ENCODE results near the gene RARRES1.
A peak's percentile ranks its signal among the peaks of the same experiment; 100 is the strongest.

Gene RARRES1

DNA sequence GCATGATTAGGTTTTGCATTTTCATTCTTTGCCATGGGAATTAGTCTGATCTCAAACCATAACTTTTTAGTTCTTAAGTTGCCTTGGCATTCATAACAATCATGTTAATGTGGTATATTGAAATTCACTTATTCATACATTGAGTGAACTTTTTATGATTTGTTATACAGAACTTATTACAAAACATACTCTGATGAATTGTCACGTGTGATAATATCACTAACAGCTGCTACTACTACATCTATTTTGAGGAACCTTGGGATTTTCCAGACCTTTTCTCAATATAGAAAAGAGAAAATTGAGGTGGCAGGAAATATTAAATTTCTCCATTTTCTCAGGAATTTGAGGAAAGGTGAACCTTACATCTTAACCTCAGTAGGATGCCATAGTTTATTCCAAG is 69.0 kb downstream of the RARRES1 start:
- no peak overlapping the region for H3K4me3 ChIP-seq (ENCODE audit: low read depth, low read length)
- TF ChIP-seq, protein P1, sequence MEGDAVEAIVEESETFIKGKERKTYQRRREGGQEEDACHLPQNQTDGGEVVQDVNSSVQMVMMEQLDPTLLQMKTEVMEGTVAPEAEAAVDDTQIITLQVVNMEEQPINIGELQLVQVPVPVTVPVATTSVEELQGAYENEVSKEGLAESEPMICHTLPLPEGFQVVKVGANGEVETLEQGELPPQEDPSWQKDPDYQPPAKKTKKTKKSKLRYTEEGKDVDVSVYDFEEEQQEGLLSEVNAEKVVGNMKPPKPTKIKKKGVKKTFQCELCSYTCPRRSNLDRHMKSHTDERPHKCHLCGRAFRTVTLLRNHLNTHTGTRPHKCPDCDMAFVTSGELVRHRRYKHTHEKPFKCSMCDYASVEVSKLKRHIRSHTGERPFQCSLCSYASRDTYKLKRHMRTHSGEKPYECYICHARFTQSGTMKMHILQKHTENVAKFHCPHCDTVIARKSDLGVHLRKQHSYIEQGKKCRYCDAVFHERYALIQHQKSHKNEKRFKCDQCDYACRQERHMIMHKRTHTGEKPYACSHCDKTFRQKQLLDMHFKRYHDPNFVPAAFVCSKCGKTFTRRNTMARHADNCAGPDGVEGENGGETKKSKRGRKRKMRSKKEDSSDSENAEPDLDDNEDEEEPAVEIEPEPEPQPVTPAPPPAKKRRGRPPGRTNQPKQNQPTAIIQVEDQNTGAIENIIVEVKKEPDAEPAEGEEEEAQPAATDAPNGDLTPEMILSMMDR (IDR thresholded peaks at IDR 0.05; ENCODE audit: borderline replicate concordance, insufficient read depth, low read depth, low read length), result no peak

DNA sequence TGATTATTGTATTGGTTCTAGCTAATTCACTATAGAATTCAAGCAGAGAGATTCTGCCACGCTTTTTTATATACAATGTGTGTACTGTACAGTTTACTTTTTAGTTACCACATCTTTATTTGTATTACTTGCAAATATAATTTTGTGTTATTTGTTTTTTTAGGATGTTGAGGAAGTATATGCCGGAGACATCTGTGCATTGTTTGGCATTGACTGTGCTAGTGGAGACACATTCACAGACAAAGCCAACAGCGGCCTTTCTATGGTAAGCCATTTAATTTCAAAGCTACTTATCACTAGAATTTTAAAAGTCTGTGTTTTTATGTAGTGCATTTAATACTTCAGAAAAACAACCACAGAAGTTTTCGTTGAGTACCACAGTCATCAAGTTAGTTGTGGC is 71.5 kb downstream of the RARRES1 start:
- TF ChIP-seq, protein P1 (IDR thresholded peaks at IDR 0.05; ENCODE audit: borderline replicate concordance, insufficient read depth, low read depth, low read length), result no peak
- no peak overlapping the region for H3K4me3 ChIP-seq (ENCODE audit: low read depth, low read length)

DNA sequence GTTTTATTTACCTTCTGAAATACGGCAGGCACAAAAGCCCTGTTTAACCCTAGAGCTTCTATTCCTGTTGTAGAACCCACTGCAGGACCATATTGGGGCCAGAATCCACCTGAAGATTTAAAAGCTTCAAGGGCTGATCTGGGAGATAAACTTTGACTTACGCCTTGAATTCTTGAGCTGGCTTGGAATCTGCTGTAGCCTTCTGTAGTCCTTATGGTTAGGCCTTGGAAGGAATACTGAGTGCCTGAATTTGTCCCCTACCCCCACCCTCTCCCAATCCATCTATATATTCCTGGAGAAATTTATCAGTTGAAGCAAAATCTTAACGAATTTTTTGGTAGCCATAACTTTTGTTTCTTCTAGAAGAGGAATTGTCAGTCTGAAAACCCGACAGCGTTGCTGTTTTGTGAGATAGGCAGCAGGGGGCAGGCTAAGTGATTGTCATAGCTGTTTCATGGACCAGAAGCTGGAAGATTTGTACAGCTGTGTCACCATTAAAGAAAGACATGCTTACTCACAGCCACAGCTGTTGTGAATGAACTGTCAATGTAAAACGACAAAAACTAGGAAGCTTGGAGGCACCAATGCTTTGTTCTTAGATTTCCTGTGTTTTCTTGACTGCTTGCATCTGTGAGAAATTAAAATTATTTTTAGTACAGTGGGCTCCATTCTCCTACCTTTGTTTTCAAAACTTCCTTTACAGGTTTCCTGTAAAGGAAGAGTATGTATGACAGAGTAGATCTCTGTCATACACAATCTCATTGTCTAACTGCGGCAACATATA is 72.6 kb downstream of the RARRES1 start:
- H3K4me3 ChIP-seq (ENCODE audit: low read depth, low read length), result no peak overlapping the region
- TF ChIP-seq, protein P1 (IDR thresholded peaks at IDR 0.05; ENCODE audit: borderline replicate concordance, insufficient read depth, low read depth, low read length), result peak; percentile 64; the same call in 1 of the 2 replicates

DNA sequence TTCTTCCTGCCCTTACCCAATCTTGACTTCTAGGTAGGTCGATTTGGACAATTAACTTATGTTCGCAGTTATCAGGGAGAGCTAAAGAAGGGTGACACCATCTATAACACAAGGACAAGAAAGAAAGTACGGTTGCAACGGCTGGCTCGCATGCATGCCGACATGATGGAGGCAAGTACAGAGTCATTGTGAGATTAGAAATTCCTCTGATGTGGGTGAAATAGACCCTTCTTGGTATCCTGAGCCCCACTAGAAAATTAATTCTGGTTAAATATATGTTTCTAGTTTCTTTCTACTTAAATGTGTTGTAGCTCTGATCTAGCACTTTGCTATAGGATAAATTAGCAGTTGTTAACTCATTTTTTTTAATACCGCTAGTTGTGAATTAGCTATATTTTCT is 73.4 kb downstream of the RARRES1 start:
- TF ChIP-seq, protein P1 (IDR thresholded peaks at IDR 0.05; ENCODE audit: borderline replicate concordance, insufficient read depth, low read depth, low read length), result no peak
- H3K4me3 ChIP-seq (ENCODE audit: low read depth, low read length), result no peak overlapping the region

DNA sequence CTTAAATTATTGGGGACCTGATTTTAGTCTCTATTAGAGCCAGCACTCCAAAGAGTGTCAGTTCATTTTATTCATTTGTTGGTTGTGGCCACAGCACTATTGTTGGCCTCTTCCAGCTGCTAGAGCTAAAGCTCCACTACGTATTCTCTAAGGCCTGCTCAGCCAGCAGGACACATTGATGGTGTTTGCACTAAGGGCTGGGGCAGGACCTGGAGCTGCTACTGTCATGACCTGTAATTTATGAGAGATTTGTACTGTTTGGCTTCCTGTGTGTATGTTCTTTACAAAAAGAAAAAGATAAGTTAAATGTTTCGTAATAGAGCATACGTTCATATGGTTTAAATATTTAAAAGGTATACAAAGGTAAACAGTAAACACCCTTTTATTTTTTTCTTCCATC is 79.8 kb downstream of the RARRES1 start:
- TF ChIP-seq, protein P1 (IDR thresholded peaks at IDR 0.05; ENCODE audit: borderline replicate concordance, insufficient read depth, low read depth, low read length), result no peak
- H3K4me3 ChIP-seq (ENCODE audit: low read depth, low read length), result no peak overlapping the region

DNA sequence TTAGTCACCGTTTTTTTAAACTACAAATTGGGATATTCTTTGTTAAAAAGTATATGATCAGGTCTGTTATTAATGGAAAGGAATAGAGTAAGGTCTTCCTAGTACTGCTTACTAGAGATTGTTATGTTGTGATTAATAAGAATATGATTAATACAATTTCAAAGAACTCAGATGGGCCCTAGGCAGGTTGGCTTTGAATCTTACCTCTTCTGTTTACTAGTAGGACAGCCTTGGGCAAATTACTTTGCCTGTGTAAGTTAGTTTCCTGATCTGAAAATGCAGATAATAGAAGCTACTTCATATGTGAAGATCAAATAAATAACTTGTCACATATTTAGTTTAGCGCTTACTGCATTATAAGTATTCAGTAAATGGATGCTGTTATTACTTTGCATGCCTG is 81.1 kb downstream of the RARRES1 start:
- TF ChIP-seq, protein P1 (IDR thresholded peaks at IDR 0.05; ENCODE audit: borderline replicate concordance, insufficient read depth, low read depth, low read length), result no peak

DNA sequence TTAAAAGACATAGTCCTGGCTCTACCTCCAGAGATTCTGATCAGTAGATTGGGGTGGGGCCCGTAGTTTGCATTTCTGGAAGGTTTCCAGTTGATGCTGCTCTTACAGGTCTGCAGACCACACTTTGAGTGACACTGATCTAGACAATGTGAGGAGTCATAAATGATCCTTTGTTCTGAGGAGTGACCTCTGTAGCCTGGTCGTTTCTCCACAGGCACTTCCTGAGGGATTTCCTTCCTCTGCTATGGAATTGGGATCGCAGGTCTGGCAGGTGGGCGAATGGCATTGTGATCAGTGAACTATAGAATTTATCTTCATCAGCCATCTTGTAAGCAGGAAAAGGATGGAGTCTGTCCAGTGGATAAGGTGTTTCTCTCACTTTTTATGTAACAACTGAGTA is 82.5 kb downstream of the RARRES1 start:
- TF ChIP-seq, protein P1 (IDR thresholded peaks at IDR 0.05; ENCODE audit: borderline replicate concordance, insufficient read depth, low read depth, low read length), result no peak

More for the DNA sequence above, 81.1 kb downstream of the RARRES1 start:
- no peak overlapping the region for H3K4me3 ChIP-seq (ENCODE audit: low read depth, low read length)

More for the DNA sequence above, 82.5 kb downstream of the RARRES1 start:
- H3K4me3 ChIP-seq (ENCODE audit: low read depth, low read length), result no peak overlapping the region
